H1 (cell line): Measurements from ENCODE around the gene UBR3. TPM values are rescaled to one million over a fixed set of nuclear protein-coding genes. Genes with fewer than 3 reads are reported as not detected.
A peak's percentile ranks its signal among the peaks of the same experiment; 100 is the strongest.

Experiments
- ASH2L ChIP-seq: fragments of 200-600, 300-600 bp; sonication (generic); IDR thresholded peaks from one replicate; pipeline ENCODE4 v1.7.1; 2017; ENCODE audit warnings: low read length
- CEBPB ChIP-seq: IDR thresholded peaks from 2 replicates; pipeline ENCODE4 v1.6.1; 2012; ENCODE audit warnings: low read depth, low read length
- CREB1 ChIP-seq: IDR thresholded peaks from 2 replicates; pipeline ENCODE4 v1.6.1; 2012; ENCODE audit warnings: inconsistent platforms
- EP300 ChIP-seq, 2 experiments: IDR thresholded peaks; 1 replicate in 1 of 2; 2 replicates in 1 of 2; pipeline ENCODE4 v1.6.1; 2011 to 2012; ENCODE audit warnings: low read depth in 2 of 2, low read length in 2 of 2, mild to moderate bottlenecking in 2 of 2, borderline replicate concordance in 1 of 2, inconsistent platforms in 1 of 2, moderate library complexity in 1 of 2
- GTF2F1 ChIP-seq: IDR thresholded peaks from 2 replicates; pipeline ENCODE4 v1.6.1; 2012; ENCODE audit warnings: low read depth, low read length, improper control_type of control experiment, borderline replicate concordance
- MAFK ChIP-seq: IDR thresholded peaks from 2 replicates; pipeline ENCODE4 v1.6.1; 2012; ENCODE audit warnings: low read depth, mild to moderate bottlenecking, improper control_type of control experiment, low read length
- NANOG ChIP-seq: IDR thresholded peaks from 2 replicates; pipeline ENCODE4 v1.6.1; 2011; ENCODE audit warnings: low read length, low read depth, mild to moderate bottlenecking, inconsistent platforms; ENCODE audit not compliant: insufficient read depth, poor library complexity, severe bottlenecking
- PHF8 ChIP-seq: fragments of 200-600 bp; sonication (generic); conservative IDR thresholded peaks from 2 replicates; pipeline ENCODE4 v1.7.1; 2012; ENCODE audit warnings: low read depth, mild to moderate bottlenecking, inconsistent platforms, low read length, moderate library complexity
- POLR2A ChIP-seq, 2 experiments: IDR thresholded peaks; 1 replicate in 1 of 2; 2 replicates in 1 of 2; pipeline ENCODE4 v1.6.1; 2011; ENCODE audit warnings: low read depth in 2 of 2, low read length in 2 of 2, mild to moderate bottlenecking in 2 of 2; ENCODE audit errors: control extremely low read depth in 1 of 2
- POLR2AphosphoS5 ChIP-seq: IDR thresholded peaks from 2 replicates; pipeline ENCODE4 v1.6.1; 2011; ENCODE audit warnings: low read depth, low read length
- RBBP5 ChIP-seq: IDR thresholded peaks from 2 replicates; pipeline ENCODE4 v1.7.1; 2012; ENCODE audit warnings: low read depth, mild to moderate bottlenecking, inconsistent platforms, low read length, moderate library complexity, borderline replicate concordance
- RXRA ChIP-seq: IDR thresholded peaks from 2 replicates; pipeline ENCODE4 v1.6.1; 2011; ENCODE audit warnings: low read depth, mild to moderate bottlenecking, low read length, moderate library complexity; ENCODE audit not compliant: insufficient read depth
- SIN3A ChIP-seq, 2 experiments: IDR thresholded peaks in 1 of 2; conservative IDR thresholded peaks in 1 of 2; 2 replicates each; pipeline ENCODE4 v1.6.1; 2011 to 2012; ENCODE audit warnings: low read length in 2 of 2, improper control_type of control experiment in 1 of 2, low read depth in 1 of 2, mild to moderate bottlenecking in 1 of 2
- SUZ12 ChIP-seq: fragments of 200-600 bp; sonication (generic); IDR thresholded peaks from 2 replicates; pipeline ENCODE4 v1.6.1; 2012; ENCODE audit warnings: mild to moderate bottlenecking, inconsistent platforms, low read length, moderate library complexity, mixed read lengths
- TAF1 ChIP-seq: IDR thresholded peaks from 2 replicates; pipeline ENCODE4 v1.6.1; 2011; ENCODE audit warnings: mild to moderate bottlenecking, low read depth, low read length
- TAF7 ChIP-seq: optimal IDR thresholded peaks from 2 replicates; pipeline ENCODE3; 2011; ENCODE audit warnings: low read depth, mild to moderate bottlenecking, inconsistent platforms, low read length, moderate library complexity, borderline replicate concordance
- TBP ChIP-seq: IDR thresholded peaks from 2 replicates; pipeline ENCODE4 v1.6.1; 2011; ENCODE audit warnings: low read depth, low read length, improper control_type of control experiment
- TEAD4 ChIP-seq: IDR thresholded peaks from 2 replicates; pipeline ENCODE4 v1.6.1; 2012; ENCODE audit warnings: low read depth, low read length, inconsistent platforms, mixed read lengths
- polyA plus RNA-seq, 7 experiments: library from polyadenylated mRNA; depleted of rRNA in 3 of 7; stranded (reverse) in 5 of 7; unstranded in 2 of 7; fragments of >200 nt in 5 of 7; fragments of 200-250 nt in 2 of 7; gene quantifications; 1 replicate in 5 of 7; 2 replicates in 1 of 7; 4 replicates in 1 of 7; pipeline versions ENCODE4 v1.2.1 to v1.2.3, GENCODE V29; 2011 to 2013; ENCODE audit warnings: missing spikeins in 2 of 7, mixed read lengths in 2 of 7
- total RNA-seq: library from RNA; stranded (reverse); fragmentation: NEBNext Ultra II Directional; extraction: Animal tissue kit (Norgen Biotek cat#: 25700); gene quantifications from 2 replicates; pipeline ENCODE4 v1.2.1, GENCODE V29; 2021
- TF ChIP-seq, protein P1 (sequence below), 3 experiments: IDR thresholded peaks; 1 replicate in 2 of 3; 2 replicates in 1 of 3; pipeline versions ENCODE4 v1.5.1 to v1.6.1; 2011; ENCODE audit warnings: low read length in 3 of 3, mild to moderate bottlenecking in 3 of 3, inconsistent platforms in 2 of 3, low read depth in 1 of 3, moderate library complexity in 1 of 3; ENCODE audit not compliant: insufficient read depth in 1 of 3; ENCODE audit errors: control extremely low read depth in 1 of 3
- TF ChIP-seq, protein P2 (sequence below): IDR thresholded peaks from 2 replicates; pipeline ENCODE4 v1.6.1; 2012; ENCODE audit warnings: inconsistent platforms

Gene UBR3
- total and polyA plus RNA-seq, 2 of the 8 experiments (the other 6 are each of a cell fraction or from before 2014, with no cell fraction given): 3.7 to 17.7 TPM

DNA sequence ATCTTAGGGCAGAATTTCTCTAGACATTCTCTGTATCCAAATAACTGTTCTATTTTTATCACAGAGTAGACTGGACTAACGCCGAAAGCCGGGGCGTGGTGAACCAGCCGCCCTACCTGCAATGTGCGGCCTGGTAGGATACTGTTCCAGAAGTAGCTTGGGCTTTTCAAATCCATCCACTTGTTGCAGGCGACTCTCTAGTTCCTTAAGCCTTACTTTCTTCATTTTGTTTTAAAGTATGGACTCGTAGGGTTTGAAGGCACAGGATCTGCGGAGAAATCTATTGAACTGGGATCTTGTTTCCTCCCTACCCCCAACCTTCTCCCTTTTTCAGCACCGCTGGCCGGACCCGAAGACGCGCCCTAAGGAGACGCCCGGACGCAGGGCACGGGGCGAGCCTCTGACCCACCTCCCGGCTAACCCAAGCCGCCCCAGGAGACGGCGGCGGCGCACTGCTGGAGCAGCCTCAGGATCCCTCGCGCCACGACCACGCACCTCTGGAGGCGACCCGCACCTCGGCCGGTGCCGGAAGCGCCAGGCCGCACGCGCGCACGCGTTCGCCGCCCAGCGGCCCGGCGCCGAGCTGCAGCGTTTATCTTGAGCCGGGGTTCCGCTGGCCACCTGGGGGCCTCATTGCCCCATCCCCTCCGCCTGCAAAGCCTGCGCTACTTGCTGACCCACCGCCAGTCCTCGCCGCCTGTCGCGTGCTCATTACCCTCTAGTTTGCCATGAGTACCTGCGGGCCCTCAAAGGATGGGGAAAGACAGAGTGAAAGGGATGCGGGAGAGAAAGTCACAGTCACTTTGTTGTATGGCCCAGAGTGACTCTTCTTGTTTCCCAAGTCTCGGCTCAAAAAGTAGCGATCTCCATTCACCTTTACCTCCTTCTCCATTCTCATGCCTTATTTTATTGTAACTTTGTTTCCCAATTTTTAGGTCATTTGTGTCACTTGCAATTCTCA is 2.6 kb upstream of the UBR3 start, which contains the start of gene METTL5 (continued):
- TF ChIP-seq GTF2F1: no peak
- peak; percentile 35; the same call in 1 of the 2 replicates for TF ChIP-seq TBP
- no peak for TF ChIP-seq TEAD4
- peak; percentile 46 to 87 for TF ChIP-seq POLR2A (IDR thresholded peaks at IDR 0.05; ENCODE audit: control extremely low read depth in 1 of 2, low read depth in 2 of 2, low read length in 2 of 2)
- peak; percentile 55; the same call in 1 of the 2 replicates for TF ChIP-seq CREB1
- TF ChIP-seq TAF1: peak; percentile 79
- TF ChIP-seq ASH2L: peak; percentile 92
- TF ChIP-seq, protein P1, sequence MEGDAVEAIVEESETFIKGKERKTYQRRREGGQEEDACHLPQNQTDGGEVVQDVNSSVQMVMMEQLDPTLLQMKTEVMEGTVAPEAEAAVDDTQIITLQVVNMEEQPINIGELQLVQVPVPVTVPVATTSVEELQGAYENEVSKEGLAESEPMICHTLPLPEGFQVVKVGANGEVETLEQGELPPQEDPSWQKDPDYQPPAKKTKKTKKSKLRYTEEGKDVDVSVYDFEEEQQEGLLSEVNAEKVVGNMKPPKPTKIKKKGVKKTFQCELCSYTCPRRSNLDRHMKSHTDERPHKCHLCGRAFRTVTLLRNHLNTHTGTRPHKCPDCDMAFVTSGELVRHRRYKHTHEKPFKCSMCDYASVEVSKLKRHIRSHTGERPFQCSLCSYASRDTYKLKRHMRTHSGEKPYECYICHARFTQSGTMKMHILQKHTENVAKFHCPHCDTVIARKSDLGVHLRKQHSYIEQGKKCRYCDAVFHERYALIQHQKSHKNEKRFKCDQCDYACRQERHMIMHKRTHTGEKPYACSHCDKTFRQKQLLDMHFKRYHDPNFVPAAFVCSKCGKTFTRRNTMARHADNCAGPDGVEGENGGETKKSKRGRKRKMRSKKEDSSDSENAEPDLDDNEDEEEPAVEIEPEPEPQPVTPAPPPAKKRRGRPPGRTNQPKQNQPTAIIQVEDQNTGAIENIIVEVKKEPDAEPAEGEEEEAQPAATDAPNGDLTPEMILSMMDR (IDR thresholded peaks at IDR 0.05; ENCODE audit: control extremely low read depth in 1 of 3, insufficient read depth in 1 of 3, low read depth in 1 of 3, low read length in 3 of 3): peak; percentile 94 to 99 (median 98)
- TF ChIP-seq NANOG: peak; percentile 13
- TF ChIP-seq CEBPB: peak; percentile 63; the same call in 1 of the 2 replicates
- peak; percentile 89 for TF ChIP-seq PHF8
- no peak for TF ChIP-seq SUZ12
- no peak for TF ChIP-seq MAFK
- peak; percentile 93 for TF ChIP-seq RBBP5
- peak; percentile 62; the same call in 1 of the 2 replicates for TF ChIP-seq POLR2AphosphoS5
- TF ChIP-seq TAF7: peak; percentile 80
- no peak for TF ChIP-seq RXRA
- peak in 1 of 2 experiments; percentile 59; a peak in 1 of 3 replicates for TF ChIP-seq EP300 (IDR thresholded peaks at IDR 0.05; ENCODE audit: borderline replicate concordance in 1 of 2, low read depth in 2 of 2, low read length in 2 of 2)
- peak in 1 of 2 experiments; percentile 68; a peak in 1 of 4 replicates for TF ChIP-seq SIN3A (conservative IDR thresholded peaks at IDR 0.05 in 1 of 2, IDR thresholded peaks at IDR 0.05 in 1 of 2; ENCODE audit: low read depth in 1 of 2, low read length in 2 of 2)
- TF ChIP-seq, protein P2, sequence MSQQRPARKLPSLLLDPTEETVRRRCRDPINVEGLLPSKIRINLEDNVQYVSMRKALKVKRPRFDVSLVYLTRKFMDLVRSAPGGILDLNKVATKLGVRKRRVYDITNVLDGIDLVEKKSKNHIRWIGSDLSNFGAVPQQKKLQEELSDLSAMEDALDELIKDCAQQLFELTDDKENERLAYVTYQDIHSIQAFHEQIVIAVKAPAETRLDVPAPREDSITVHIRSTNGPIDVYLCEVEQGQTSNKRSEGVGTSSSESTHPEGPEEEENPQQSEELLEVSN: peak; percentile 78
